Motor neuron (in vitro differentiated cells): ENCODE results near the gene PCSK4. TPM values are rescaled to one million over a fixed set of nuclear protein-coding genes. Genes with fewer than 3 reads are reported as not detected.
A peak's percentile ranks its signal among the peaks of the same experiment; 100 is the strongest.
"Not testable (repeated sequence)": the region's sequence is repeated elsewhere in the genome, so short reads cannot be mapped to it uniquely, and the experiment has no call there.

Experiments used
- ATAC-seq, 8 experiments: fragments of 200-7000 bp; cut with Tn5 transposase; replicated peaks in 6 of 8; 2 replicates each; pipeline ENCODE4 v1.8.0; 2021; ENCODE audit warnings: mild to moderate bottlenecking in 8 of 8, moderate library complexity in 8 of 8
- H3K27ac ChIP-seq, 2 donors: fragments of 250-450 bp; sonication (Bioruptor Pico); 2 replicates each; pipeline ENCODE4 v1.9.0; 2021; ENCODE audit warnings: antibody characterized with exemption in 2 of 2, mild to moderate bottlenecking in 2 of 2, moderate library complexity in 1 of 2
- H3K4me1 ChIP-seq, 2 donors: fragments of 250-450 bp; sonication (Bioruptor Pico); replicated peaks in 1 of 2; 2 replicates each; pipeline ENCODE4 v1.6.1; 2021; ENCODE audit warnings: antibody characterized with exemption in 2 of 2, mild to moderate bottlenecking in 2 of 2, moderate library complexity in 1 of 2
- H3K4me3 ChIP-seq, 5 donors: fragments of 250-450 bp; sonication (Bioruptor Pico); 2 replicates each; pipeline ENCODE4 v1.9.0; 2021; ENCODE audit warnings: antibody characterized with exemption in 5 of 5, mild to moderate bottlenecking in 5 of 5, moderate library complexity in 4 of 5
- WGBS, 10 experiments: fragments of 450-650 bp; shearing (Covaris generic); methylation state at CpG; one replicate each; pipeline ENCODE4 v1.0.0; 2022; 5-methylcytosine and 5-hydroxymethylcytosine counted together
- in situ Hi-C, 9 experiments: fragments of 400-800 bp; cut with MboI; loops; one replicate each; pipeline ENCODE4 v1.15.0; 2021; ENCODE audit warnings: low sequenced_read_pairs in 9 of 9, low pct_unique_long_range_greater_than_20kb in 2 of 9; ENCODE audit not compliant: unreplicated experiment in 9 of 9
- total RNA-seq, 8 experiments: library from RNA; unstranded; fragments of 300-600 nt; gene quantifications; 2 replicates each; pipeline versions ENCODE4 v1.2.3 to v1.2.4, GENCODE V29; 2022

The PCSK4 gene
- total RNA-seq, 8 experiments from 2014 or later = 1.9 to 5.6 (median 4.4) TPM

GRCh38 chr19:1446713-1447481 lies 43.3 kb downstream of the PCSK4 start:
- no peak for ATAC-seq
- peaks cover 22 to 26% of the 10 kb centered on the region in 2 donors for H3K4me1 ChIP-seq
- in situ Hi-C loops = no loop called here
- H3K27ac ChIP-seq = peak overlapping the region; percentile 79 to 92
- 0% methylated on average over 1 of the region's 63 CpGs; no CpG with 5 or more reads in 9 of the 10 experiments for WGBS, 10 experiments
- H3K4me3 ChIP-seq = peak overlapping the region; percentile 42 to 80 (median 58)

- Histone ChIP-seq H3K4me1 (peaks cover 16 to 19% of the 10 kb centered on the region in 2 donors), H3K4me3 (peak overlapping the region; percentile 42 to 80 (median 58)), H3K27ac (peak overlapping the region; percentile 79 to 92)
- WGBS, 10 experiments = no CpG with 5 or more reads among the region's 99 CpGs
- peak in 7 of 8 experiments; percentile 5 to 62 (median 54) for ATAC-seq
- in situ Hi-C loops = no loop called here
Observed at GRCh38 chr19:1445932-1446712, 44.0 kb downstream of the PCSK4 start.

- Histone ChIP-seq H3K4me3 (peak overlapping the region; percentile 42 to 80 (median 58)), H3K27ac (peak overlapping the region; percentile 79 to 92), H3K4me1 (peaks cover 12 to 14% of the 10 kb centered on the region in 2 donors)
- peak; percentile 57 to 74 (median 62) for ATAC-seq
- WGBS, 10 experiments = 0% methylated on average over 9 of the region's 70 CpGs; no CpG with 5 or more reads in 9 of the 10 experiments
- in situ Hi-C loops = no loop called here
Observed at GRCh38 chr19:1445185-1445931, 44.8 kb downstream of the PCSK4 start.

- Histone ChIP-seq H3K4me1 (peaks cover 11 to 13% of the 10 kb centered on the region in 2 donors), H3K27ac (no peak overlapping the region), H3K4me3 (no peak overlapping the region)
- ATAC-seq = no peak
- WGBS, 10 experiments = 76 to 100% (median 88%) methylated on average over 1 to 12 of the region's 25 CpGs; no CpG with 5 or more reads in 1 of the 10 experiments
- in situ Hi-C loops = no loop called here
Observed at GRCh38 chr19:1441677-1442438, 48.3 kb downstream of the PCSK4 start.

- peaks cover 10 to 11% of the 10 kb centered on the region in 2 donors for H3K4me1 ChIP-seq
- H3K4me3 ChIP-seq = no peak overlapping the region
- ATAC-seq = no peak
- no peak overlapping the region for H3K27ac ChIP-seq
- in situ Hi-C loops = no loop called here
- 100% methylated on average over 1 to 2 of the region's 9 CpGs; no CpG with 5 or more reads in 7 of the 10 experiments for WGBS, 10 experiments
Observed at GRCh38 chr19:1441022-1441426, 49.1 kb downstream of the PCSK4 start.

GRCh38 chr19:1440418-1440801 lies 49.7 kb downstream of the PCSK4 start:
- Histone ChIP-seq H3K27ac (no peak overlapping the region), H3K4me3 (no peak overlapping the region), H3K4me1 (peaks cover 10 to 11% of the 10 kb centered on the region in 2 donors)
- WGBS, 10 experiments = 80% methylated on average over 2 of the region's 15 CpGs; no CpG with 5 or more reads in 9 of the 10 experiments
- no peak for ATAC-seq
- in situ Hi-C loops = no loop called here

- H3K27ac ChIP-seq, in situ Hi-C loops, ATAC-seq: not testable (repeated sequence)
- 0 to 80% (median 70%) methylated on average over 1 to 16 of the region's 57 CpGs; no CpG with 5 or more reads in 3 of the 10 experiments for WGBS, 10 experiments
- peak overlapping the region; percentile 49 to 95 (median 84) for H3K4me3 ChIP-seq
- peaks cover 10 to 11% of the 10 kb centered on the region in 2 donors for H3K4me1 ChIP-seq
Observed at GRCh38 chr19:1439525-1440417, 50.4 kb downstream of the PCSK4 start.

GRCh38 chr19:1438933-1439354 lies 51.2 kb downstream of the PCSK4 start:
- peak in 1 of 8 experiments; percentile 1 for ATAC-seq
- in situ Hi-C loops = no loop called here
- WGBS, 10 experiments = 0 to 3% (median 0%) methylated on average over 1 to 8 of the region's 26 CpGs; no CpG with 5 or more reads in 5 of the 10 experiments
- Histone ChIP-seq H3K4me1 (peaks cover 10 to 11% of the 10 kb centered on the region in 2 donors), H3K27ac (peak overlapping the region; percentile 69 to 92), H3K4me3 (peak overlapping the region; percentile 49 to 95 (median 84))

- peak; percentile 78 to 89 (median 85) for ATAC-seq
- Histone ChIP-seq H3K4me1 (peaks cover 10 to 11% of the 10 kb centered on the region in 2 donors), H3K27ac (peak within 1 kb of the TSS; percentile 69 to 92), H3K4me3 (peak within 1 kb of the TSS; percentile 49 to 95 (median 84))
- in situ Hi-C loops = no loop called here
- 0 to 13% (median 2%) methylated on average over 1 to 22 of the region's 100 CpGs; no CpG with 5 or more reads in 2 of the 10 experiments for WGBS, 10 experiments
Observed at GRCh38 chr19:1438035-1438932, 51.9 kb downstream of the PCSK4 start, which contains the start of gene RPS15. Gene RPS15 (plus strand): TSS chr19:1438396. CDS start chr19:1438426, 30 bp downstream.

- WGBS, 10 experiments = 34 to 90% (median 74%) methylated on average over 1 to 8 of the region's 8 CpGs
- Histone ChIP-seq H3K4me3 (no peak overlapping the region), H3K4me1 (peaks cover 10 to 11% of the 10 kb centered on the region in 2 donors), H3K27ac (no peak overlapping the region)
- ATAC-seq = no peak
- in situ Hi-C loops = no loop called here
Observed at GRCh38 chr19:1437609-1438008, 52.5 kb downstream of the PCSK4 start.
